Naive thymus-derived CD4-positive, alpha-beta T cell (primary cell): ENCODE results near the gene DENND6B. TPM values are rescaled to one million over a fixed set of nuclear protein-coding genes. Genes with fewer than 3 reads are reported as not detected.
A peak's percentile ranks its signal among the peaks of the same experiment; 100 is the strongest.

Source experiments
- ATAC-seq: fragments of 150-1000 bp; cut with Tn5 transposase; 2 replicates; pipeline ENCODE4 v1.10.0; 2021; ENCODE audit warnings: mild to moderate bottlenecking, moderate library complexity
- CTCF ChIA-PET: fragments of 350-600 bp; sonication (Branson Sonifier 250); formaldehyde crosslinking; loops from one replicate; lab custom pipeline; 2021; ENCODE audit warnings: antibody characterized with exemption; lab: Charles Lee
- POLR2A ChIA-PET: fragments of 350-600 bp; sonication (Branson Sonifier 250); formaldehyde crosslinking; loops from one replicate; lab custom pipeline; 2021; ENCODE audit warnings: antibody characterized with exemption, inconsistent platforms; lab: Charles Lee
- DNase-seq, 9 donors: peaks; one replicate each; pipeline versions ENCODE4 v3.0.0 to v3.0.0-alpha.2; 2020 to 2022; ENCODE audit warnings: mixed read lengths in 1 of 9
- H3K27ac ChIP-seq: one replicate; pipeline ENCODE4 v1.7.0; 2013; ENCODE audit warnings: mild to moderate bottlenecking, low read depth, low read length, moderate library complexity
- H3K27me3 ChIP-seq, 2 donors: one replicate each; pipeline ENCODE4 v1.7.0; 2013; ENCODE audit warnings: low read length in 2 of 2, mild to moderate bottlenecking in 2 of 2, moderate library complexity in 2 of 2; ENCODE audit not compliant: control insufficient read depth in 2 of 2, insufficient read depth in 2 of 2
- H3K36me3 ChIP-seq, 3 experiments: 1 replicate in 2 of 3; 2 replicates in 1 of 3; pipeline ENCODE4 v1.7.0; 2013; ENCODE audit warnings: low read length in 3 of 3, mild to moderate bottlenecking in 3 of 3, moderate library complexity in 1 of 3; ENCODE audit not compliant: insufficient read depth in 3 of 3, control insufficient read depth in 2 of 3
- H3K4me1 ChIP-seq, 2 donors: one replicate each; pipeline ENCODE4 v1.7.0; 2013; ENCODE audit warnings: low read length in 2 of 2, mild to moderate bottlenecking in 2 of 2, moderate library complexity in 1 of 2; ENCODE audit not compliant: control insufficient read depth in 2 of 2, insufficient read depth in 2 of 2
- H3K4me3 ChIP-seq: 2 replicates; pipeline ENCODE4 v1.7.0; 2013; ENCODE audit warnings: mild to moderate bottlenecking, low read length
- H3K9me3 ChIP-seq, 3 experiments: 1 replicate in 2 of 3; 2 replicates in 1 of 3; pipeline ENCODE4 v1.7.0; 2013; ENCODE audit warnings: low read length in 3 of 3; ENCODE audit not compliant: control insufficient read depth in 2 of 3
- H3K27ac Mint-ChIP-seq, 9 donors: one replicate each; pipeline ENCODE4 v1.8.0; 2020 to 2022; ENCODE audit warnings: mixed read lengths in 9 of 9, mild to moderate bottlenecking in 8 of 9, moderate library complexity in 5 of 9, inconsistent platforms in 2 of 9
- H3K27me3 Mint-ChIP-seq, 5 donors: one replicate each; pipeline ENCODE4 v1.8.0; 2021 to 2022; ENCODE audit warnings: mixed read lengths in 5 of 5, mild to moderate bottlenecking in 1 of 5
- H3K36me3 Mint-ChIP-seq, 5 donors: one replicate each; pipeline ENCODE4 v1.8.0; 2020 to 2022; ENCODE audit warnings: mixed read lengths in 5 of 5, mild to moderate bottlenecking in 3 of 5, inconsistent platforms in 1 of 5
- H3K4me1 Mint-ChIP-seq, 7 donors: one replicate each; pipeline ENCODE4 v1.8.0; 2020 to 2022; ENCODE audit warnings: mixed read lengths in 7 of 7, mild to moderate bottlenecking in 3 of 7, inconsistent platforms in 1 of 7
- H3K4me3 Mint-ChIP-seq, 10 donors: one replicate each; pipeline ENCODE4 v1.8.0; 2020 to 2022; ENCODE audit warnings: mild to moderate bottlenecking in 10 of 10, mixed read lengths in 10 of 10, moderate library complexity in 6 of 10, inconsistent platforms in 2 of 10
- H3K9me3 Mint-ChIP-seq, 11 donors: one replicate each; pipeline ENCODE4 v1.8.0; 2020 to 2022; ENCODE audit warnings: mixed read lengths in 11 of 11, mild to moderate bottlenecking in 4 of 11, inconsistent platforms in 1 of 11, moderate library complexity in 1 of 11
- intact Hi-C, 2 donors: fragments of 100-400 bp; cut with micrococcal nuclease; formaldehyde crosslinking; loops; one replicate each; pipeline ENCODE4 v1.15.1; 2023
- polyA plus RNA-seq, 2 donors: library from polyadenylated mRNA; unstranded; fragments of 300-500 nt; fragmentation: Illumina TruSeq; gene quantifications; one replicate each; pipeline ENCODE4 v1.2.3, GENCODE V29; 2021
- total RNA-seq, 6 experiments: library from RNA in 5 of 6; stranded (reverse) in 5 of 6; gene quantifications; 1 replicate in 5 of 6; 2 replicates in 1 of 6; pipeline ENCODE4 v1.2.3 and lab custom pipeline; 2021 to 2026

The DENND6B gene
- total and polyA plus RNA-seq, 7 experiments from 2014 or later: 0.19 to 4.0 (median 2.2) TPM

GRCh38 chr22:50259302-50259701 is 67.5 kb downstream of the DENND6B start:
- peaks cover 0 to 8% (median 6%) of the 10 kb centered on the region in 7 donors for H3K4me1 Mint-ChIP-seq
- H3K4me3 Mint-ChIP-seq: peak overlapping the region in 2 of 10 donors; percentile 48 to 49
- Histone ChIP-seq H3K4me3 (no peak overlapping the region), H3K9me3 (no peaks in the 10 kb centered on the region), H3K36me3 (no peaks in the 10 kb centered on the region), H3K27ac (no peak overlapping the region), H3K4me1 (peaks cover 0 to 4% of the 10 kb centered on the region in 2 donors), H3K27me3 (peaks cover 4% of the 10 kb centered on the region in 2 donors)
- POLR2A ChIA-PET: no interaction called here
- H3K27me3 Mint-ChIP-seq: peaks cover 4 to 28% (median 12%) of the 10 kb centered on the region in 5 donors
- no peaks in the 10 kb centered on the region for H3K9me3 Mint-ChIP-seq
- CTCF ChIA-PET: no interaction called here
- H3K36me3 Mint-ChIP-seq: no peaks in the 10 kb centered on the region
- ATAC-seq (no peak), DNase-seq (no peak)
- intact Hi-C loops: no loop called here
- peak overlapping the region in 1 of 9 donors; percentile 14 for H3K27ac Mint-ChIP-seq

Other genes with a start within 250 kb of the DENND6B start
- 1 to 10 TPM in 2 of 5 experiments, under 1 TPM in 1, not detected in 2; 0.10 to 7.2 (median 2.3) TPM for gene MLC1, start 241.6 kb downstream of the DENND6B start, total RNA-seq
- gene MLC1, start 241.6 kb downstream of the DENND6B start, polyA plus RNA-seq: under 1 TPM; 0.08 to 0.48 TPM
- gene MOV10L1, start 237.0 kb downstream of the DENND6B start, total RNA-seq: not detected
- not detected for gene MOV10L1, start 237.0 kb downstream of the DENND6B start, polyA plus RNA-seq
- 1 to 10 TPM in 1 of 5 experiments, under 1 TPM in 2, not detected in 2; 0.27 to 2.0 (median 0.66) TPM for gene PANX2, start 156.3 kb downstream of the DENND6B start, total RNA-seq
- gene PANX2, start 156.3 kb downstream of the DENND6B start, polyA plus RNA-seq: not detected
- 100 to 1,000 TPM; 106 to 157 (median 124) TPM for gene TRABD, start 141.1 kb downstream of the DENND6B start, total RNA-seq
- 10 to 100 TPM; 29.4 to 50.0 TPM for gene TRABD, start 141.1 kb downstream of the DENND6B start, polyA plus RNA-seq
- 10 to 100 TPM; 26.7 to 36.6 (median 32.4) TPM for gene SELENOO, start 126.0 kb downstream of the DENND6B start, total RNA-seq
- 1 to 10 TPM; 3.4 to 5.9 TPM for gene SELENOO, start 126.0 kb downstream of the DENND6B start, polyA plus RNA-seq
- gene TUBGCP6, start 82.0 kb downstream of the DENND6B start, total RNA-seq: 100 to 1,000 TPM in 4 of 5 experiments, 10 to 100 TPM in 1; 67.8 to 146 (median 134) TPM
- 10 to 100 TPM; 15.2 to 28.4 TPM for gene TUBGCP6, start 82.0 kb downstream of the DENND6B start, polyA plus RNA-seq
- gene HDAC10, start 75.7 kb downstream of the DENND6B start, total RNA-seq: 100 to 1,000 TPM in 3 of 5 experiments, 10 to 100 TPM in 2; 95.9 to 139 (median 105) TPM
- 1 to 10 TPM; 7.1 to 9.8 TPM for gene HDAC10, start 75.7 kb downstream of the DENND6B start, polyA plus RNA-seq
- gene MAPK12, start 65.3 kb downstream of the DENND6B start, total RNA-seq: 1 to 10 TPM; 1.7 to 6.2 (median 2.3) TPM
- under 1 TPM in 1 of 2 donors, not detected in 1; 0.07 TPM for gene MAPK12, start 65.3 kb downstream of the DENND6B start, polyA plus RNA-seq
- 10 to 100 TPM in 1 of 5 experiments, 1 to 10 TPM in 4; 1.3 to 22.9 (median 4.5) TPM for gene MAPK11, start 56.6 kb downstream of the DENND6B start, total RNA-seq
- gene MAPK11, start 56.6 kb downstream of the DENND6B start, polyA plus RNA-seq: under 1 TPM; 0.13 to 0.19 TPM
- 100 to 1,000 TPM in 1 of 5 experiments, 10 to 100 TPM in 2, 1 to 10 TPM in 2; 2.9 to 138 (median 12.6) TPM for gene PLXNB2, start 19.4 kb downstream of the DENND6B start, total RNA-seq
- gene PLXNB2, start 19.4 kb downstream of the DENND6B start, polyA plus RNA-seq: under 1 TPM; 0.05 to 0.32 TPM
- gene PPP6R2, start 16.3 kb upstream of the DENND6B start, total RNA-seq: 10 to 100 TPM; 57.8 to 88.1 (median 78.1) TPM
- gene PPP6R2, start 16.3 kb upstream of the DENND6B start, polyA plus RNA-seq: 10 to 100 TPM; 17.0 to 38.8 TPM
- gene SBF1, start 148.0 kb upstream of the DENND6B start, total RNA-seq: 100 to 1,000 TPM; 161 to 209 (median 181) TPM
- 10 to 100 TPM; 15.2 to 40.2 TPM for gene SBF1, start 148.0 kb upstream of the DENND6B start, polyA plus RNA-seq
- gene ADM2, start 154.5 kb upstream of the DENND6B start, total RNA-seq: 1 to 10 TPM; 1.3 to 4.5 (median 4.0) TPM
- gene ADM2, start 154.5 kb upstream of the DENND6B start, polyA plus RNA-seq: under 1 TPM; 0.24 to 0.44 TPM
- under 1 TPM in 1 of 5 experiments, not detected in 4; 0.22 TPM for gene MIOX, start 159.8 kb upstream of the DENND6B start, total RNA-seq
- not detected for gene MIOX, start 159.8 kb upstream of the DENND6B start, polyA plus RNA-seq
- gene LMF2, start 180.7 kb upstream of the DENND6B start, total RNA-seq: 100 to 1,000 TPM; 101 to 133 (median 118) TPM
- gene LMF2, start 180.7 kb upstream of the DENND6B start, polyA plus RNA-seq: 10 to 100 TPM; 15.0 to 25.5 TPM
- 100 to 1,000 TPM in 2 of 5 experiments, 10 to 100 TPM in 3; 74.3 to 135 (median 91.1) TPM for gene NCAPH2, start 181.2 kb upstream of the DENND6B start, total RNA-seq
- gene NCAPH2, start 181.2 kb upstream of the DENND6B start, polyA plus RNA-seq: 10 to 100 TPM; 37.8 to 46.6 TPM
- gene SCO2, start 198.6 kb upstream of the DENND6B start, total RNA-seq: 10 to 100 TPM in 1 of 5 experiments, 1 to 10 TPM in 4; 2.2 to 12.0 (median 5.5) TPM
- gene SCO2, start 198.6 kb upstream of the DENND6B start, polyA plus RNA-seq: 1 to 10 TPM; 4.9 to 9.4 TPM
- 100 to 1,000 TPM in 2 of 5 experiments, 10 to 100 TPM in 1, 1 to 10 TPM in 2; 5.4 to 161 (median 20.4) TPM for gene TYMP, start 203.0 kb upstream of the DENND6B start, total RNA-seq
- gene TYMP, start 203.0 kb upstream of the DENND6B start, polyA plus RNA-seq: 1 to 10 TPM; 2.7 to 2.8 TPM
- gene KLHDC7B, start 218.9 kb upstream of the DENND6B start, total RNA-seq: 10 to 100 TPM in 1 of 5 experiments, 1 to 10 TPM in 4; 4.4 to 17.2 (median 6.8) TPM
- gene KLHDC7B, start 218.9 kb upstream of the DENND6B start, polyA plus RNA-seq: 10 to 100 TPM in 1 of 2 donors, 1 to 10 TPM in 1; 7.8 to 10.0 TPM
- not detected for gene SYCE3, start 235.9 kb upstream of the DENND6B start, total RNA-seq
- not detected for gene SYCE3, start 235.9 kb upstream of the DENND6B start, polyA plus RNA-seq